Glomerular visceral epithelial cell (primary cell): ENCODE measurements around the gene TTC17.

Experiments
- DNase-seq: peaks from one replicate; pipeline ENCODE4 v3.0.0-alpha.2; 2016; ENCODE audit errors: extremely low spot score

The TTC17 gene

DNA sequence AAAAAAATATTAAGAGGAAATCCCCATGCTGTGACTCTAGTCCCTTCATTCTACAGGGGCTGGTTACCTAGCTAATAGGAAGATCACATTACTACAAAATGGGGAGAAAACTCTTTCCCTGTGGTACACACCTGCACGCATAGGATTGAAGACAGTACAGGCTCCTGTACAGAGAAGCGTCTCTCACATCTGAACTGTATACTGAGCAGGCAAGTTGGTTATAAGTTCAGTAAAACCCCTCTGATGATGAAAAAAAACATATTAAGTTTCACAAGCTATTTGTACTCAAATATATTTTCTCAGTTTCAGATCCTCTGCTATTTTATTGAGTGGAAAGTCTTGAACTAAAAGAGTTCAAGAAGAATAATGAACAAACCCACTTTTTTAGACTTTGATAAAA lies 164.9 kb downstream of the TTC17 start:
- no peak for DNase-seq

DNA sequence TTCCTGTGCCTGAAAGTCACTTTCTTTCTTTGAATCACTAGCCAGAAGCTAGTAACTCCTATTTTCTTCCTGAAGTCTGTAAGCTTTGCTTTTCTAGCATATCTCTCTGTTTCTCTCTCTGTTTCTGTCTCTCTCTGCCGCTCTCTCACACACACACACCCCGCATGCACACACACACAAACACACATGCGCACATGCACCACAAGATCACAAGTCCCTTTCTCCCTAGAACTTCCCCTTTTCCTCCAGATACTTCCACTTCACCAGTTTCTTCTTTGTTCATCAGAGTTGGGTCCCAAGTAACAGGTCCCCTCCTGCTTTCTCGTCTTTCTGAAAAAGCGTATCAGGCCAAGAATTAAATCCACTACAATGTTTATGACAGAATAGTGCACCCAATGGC lies 173.3 kb downstream of the TTC17 start:
- no peak for DNase-seq

DNA sequence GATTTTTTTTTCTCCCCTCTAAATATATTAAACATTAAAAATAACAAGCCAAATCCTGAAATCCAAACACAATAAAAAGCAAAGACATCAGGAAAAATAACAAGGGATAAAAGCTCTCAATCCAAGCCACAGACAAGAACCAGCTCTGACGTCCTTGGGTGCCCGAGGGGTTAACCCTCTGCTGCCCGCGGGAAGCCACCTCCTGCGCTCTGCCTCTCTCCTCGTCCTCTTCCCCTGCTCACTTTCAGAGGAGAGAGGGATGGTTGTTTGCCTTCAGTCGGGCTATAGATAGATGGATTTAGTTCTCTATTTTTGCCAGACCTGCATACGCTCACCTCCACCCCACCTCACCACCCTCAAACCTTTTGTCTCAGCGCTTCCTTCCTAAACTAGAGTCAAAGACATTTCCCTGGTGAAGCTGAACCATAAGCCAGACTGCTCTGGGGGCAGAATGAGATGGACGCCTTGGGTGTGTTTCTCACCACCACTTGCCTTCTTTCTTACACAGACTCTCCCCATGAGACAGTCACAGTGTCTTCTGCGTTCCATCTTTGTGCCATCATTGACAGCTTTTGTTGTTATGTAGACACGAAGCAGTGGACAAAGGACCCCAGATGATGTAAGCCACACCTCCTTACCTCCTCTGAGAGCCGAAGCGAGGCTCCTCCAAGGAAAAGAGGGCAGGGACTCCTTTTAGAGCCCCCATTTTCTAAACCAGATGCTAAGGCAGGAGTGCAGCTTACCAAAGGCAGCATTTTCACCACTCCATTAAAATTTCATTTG lies 179.3 kb downstream of the TTC17 start:
- no peak for DNase-seq

DNA sequence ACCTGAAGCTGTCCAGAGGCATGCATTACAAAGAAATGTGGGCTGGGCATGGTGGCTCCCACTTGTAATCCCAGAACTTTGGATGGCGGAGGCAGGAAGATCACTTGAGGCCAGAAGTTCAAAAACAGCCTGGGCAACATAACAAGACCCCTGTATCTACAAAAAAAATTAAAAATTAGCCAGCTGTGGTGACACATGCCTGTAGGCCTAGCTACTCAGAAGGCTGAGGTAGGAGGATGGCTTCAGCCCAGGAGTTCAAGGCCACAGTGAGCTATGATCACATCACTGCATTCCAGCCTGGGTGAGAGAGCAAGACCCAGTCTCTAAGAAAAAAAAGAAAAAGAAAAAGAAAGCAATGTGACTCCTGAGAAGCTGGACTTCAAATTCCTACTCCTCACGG lies 183.3 kb downstream of the TTC17 start:
- DNase-seq = no peak

DNA sequence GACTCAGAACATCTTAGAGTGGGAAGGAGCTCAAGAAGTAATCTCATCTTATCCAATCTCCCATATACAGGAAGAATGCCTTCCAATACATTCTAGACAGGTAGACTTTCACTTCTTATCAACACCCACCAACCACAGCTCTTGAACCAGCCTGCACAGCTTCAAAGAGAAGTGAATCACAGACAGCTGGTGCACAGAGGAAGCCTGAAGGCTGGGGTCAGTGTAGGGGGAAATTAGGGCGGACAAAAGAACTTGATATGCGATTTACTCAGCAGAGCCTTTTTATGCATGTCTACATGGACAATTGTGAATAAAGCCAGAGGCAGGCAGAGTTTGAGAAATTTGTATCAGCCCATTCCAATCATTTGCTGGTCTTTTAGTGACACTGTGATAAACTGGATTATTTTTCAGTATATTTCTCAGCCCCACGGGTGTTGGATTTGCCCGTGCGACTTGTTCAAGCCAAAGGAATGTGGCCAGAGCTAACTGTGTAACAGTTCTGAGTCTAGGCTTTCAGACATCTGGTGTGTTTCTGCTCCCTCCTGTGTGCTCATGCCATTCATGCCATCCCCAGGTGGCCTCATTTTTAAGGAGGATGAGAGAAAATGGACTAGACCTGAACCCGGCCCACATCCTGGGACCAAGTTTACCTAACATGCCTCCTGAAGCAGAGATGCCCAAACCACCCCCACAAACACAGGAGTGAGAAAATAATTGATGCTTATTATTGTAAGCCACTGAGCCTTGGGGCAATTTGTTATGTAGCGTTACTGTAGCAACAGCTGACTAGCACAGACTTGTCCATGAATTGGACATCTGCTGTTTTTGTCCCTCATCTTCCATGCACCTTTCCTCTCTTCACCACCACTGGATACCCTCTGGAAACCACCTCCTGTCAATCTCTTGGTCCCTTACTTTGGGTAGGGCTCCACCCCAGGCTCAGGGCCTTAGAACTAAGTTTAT lies 184.3 kb downstream of the TTC17 start:
- no peak for DNase-seq
